OCI-LY7 (cell line): Measurements from ENCODE around the gene CARD16. TPM values are rescaled to one million over a fixed set of nuclear protein-coding genes. Genes with fewer than 3 reads are reported as not detected.
"Not testable (repeated sequence)": the region's sequence is repeated elsewhere in the genome, so short reads cannot be mapped to it uniquely, and the experiment has no call there.

Experiments
- BruUV-seq: library from RNA; stranded (reverse); fragments of 400-500 nt; replicated peaks from 2 replicates; lab custom pipeline; 2021; lab: Mats Ljungman, UMichigan
- CTCF ChIA-PET: fragments of 300-600 bp; sonication (Branson Sonifier 250); formaldehyde crosslinking; loops from one replicate; lab custom pipeline; 2022; ENCODE audit warnings: antibody characterized with exemption; ENCODE audit not compliant: unreplicated experiment; lab: Charles Lee
- POLR2A ChIA-PET: fragments of 300-600 bp; sonication (Branson Sonifier 250); formaldehyde crosslinking; loops from one replicate; lab custom pipeline; 2022; ENCODE audit warnings: antibody characterized with exemption; lab: Charles Lee
- DNase-seq: peaks from one replicate; pipeline ENCODE4 v3.0.0-alpha.2; 2015; ENCODE audit warnings: low spot score
- H2AFZ ChIP-seq: fragments of 200-600 bp; sonication (generic), shearing (Covaris generic); 2 replicates; pipeline ENCODE4 v1.6.1; 2014; ENCODE audit warnings: mild to moderate bottlenecking, antibody characterized with exemption, low read length, moderate library complexity
- H3K27ac ChIP-seq: fragments of 200-600 bp; sonication (generic); 2 replicates; pipeline ENCODE4 v1.5.1; 2014; ENCODE audit warnings: mixed run types, low read depth, mild to moderate bottlenecking, moderate library complexity, low read length, inconsistent platforms; ENCODE audit not compliant: poor library complexity, severe bottlenecking
- H3K36me3 ChIP-seq: fragments of 200-600 bp; sonication (generic); 2 replicates; pipeline ENCODE4 v1.6.1; 2014; ENCODE audit warnings: mild to moderate bottlenecking, antibody characterized with exemption, low read length, moderate library complexity, mixed read lengths; ENCODE audit not compliant: insufficient read depth
- H3K4me1 ChIP-seq: fragments of 200-600 bp; sonication (generic); 2 replicates; pipeline ENCODE4 v1.5.1; 2014; ENCODE audit warnings: mild to moderate bottlenecking, low read length; ENCODE audit not compliant: insufficient read depth, poor library complexity, severe bottlenecking
- H3K4me2 ChIP-seq: fragments of 200-600 bp; sonication (generic); 2 replicates; pipeline ENCODE4 v1.6.1; 2014; ENCODE audit warnings: mild to moderate bottlenecking, low read length
- H3K4me3 ChIP-seq: fragments of 200-600 bp; sonication (generic); 2 replicates; pipeline ENCODE4 v1.5.1; 2014; ENCODE audit warnings: mild to moderate bottlenecking, low read depth, low read length; ENCODE audit not compliant: poor library complexity, severe bottlenecking
- H3K79me2 ChIP-seq: fragments of 200-600 bp; sonication (generic); 2 replicates; pipeline ENCODE4 v1.6.1; 2016; ENCODE audit warnings: low read depth, mild to moderate bottlenecking, low read length, moderate library complexity, mixed read lengths; ENCODE audit not compliant: insufficient read depth
- H3K9me2 ChIP-seq: fragments of 200-600 bp; sonication (generic); 2 replicates; pipeline ENCODE4 v1.6.1; 2016; ENCODE audit warnings: mild to moderate bottlenecking, low read length, mixed read lengths; ENCODE audit not compliant: insufficient read depth
- H3K9me3 ChIP-seq: fragments of 200-600 bp; sonication (generic); 2 replicates; pipeline ENCODE4 v1.6.1; 2014; ENCODE audit warnings: mild to moderate bottlenecking, mixed run types, low read length, mixed read lengths
- H4K20me1 ChIP-seq: fragments of 200-600 bp; sonication (generic); 2 replicates; pipeline ENCODE4 v1.6.1; 2014; ENCODE audit warnings: mild to moderate bottlenecking, antibody characterized with exemption, low read length, moderate library complexity, mixed read lengths; ENCODE audit not compliant: insufficient read depth
- EZH2phosphoT487 ChIP-seq: fragments of 200-600 bp; sonication (generic); IDR thresholded peaks from 2 replicates; pipeline ENCODE4 v1.6.1; 2018; ENCODE audit warnings: low read depth, borderline replicate concordance, mild to moderate bottlenecking, mixed run types, antibody characterized with exemption, low read length, moderate library complexity, mixed read lengths
- intact Hi-C: fragments of 100-400 bp; cut with micrococcal nuclease; formaldehyde crosslinking; loops from one replicate; pipeline ENCODE4 v1.10.0; 2022; ENCODE audit not compliant: unreplicated experiment
- total RNA-seq, 2 experiments: library from RNA; depleted of rRNA in 1 of 2; stranded (reverse); fragments of >200 nt in 1 of 2; shearing (Covaris generic) in 1 of 2; gene quantifications; 2 replicates each; pipeline ENCODE4 v1.2.3, GENCODE V29; 2014 to 2022
- TF ChIP-seq, protein P1 (sequence below): fragments of 200-600 bp; sonication (generic); conservative IDR thresholded peaks from 2 replicates; pipeline ENCODE4 v1.5.1; 2014; ENCODE audit warnings: mild to moderate bottlenecking, antibody characterized with exemption, low read length, moderate library complexity, mixed read lengths

Gene CARD16
- total RNA-seq, 2 experiments from 2014 or later = 0.42 to 0.44 TPM

- CTCF ChIA-PET = no interaction called here
- POLR2A ChIA-PET = no interaction called here
- no TSS peak for BruUV-seq
Observed at GRCh38 chr11:105074166-105074530, 29.0 kb upstream of the CARD16 start.

GRCh38 chr11:105073456-105074165 lies 28.5 kb upstream of the CARD16 start:
- Histone ChIP-seq H3K36me3 (no peaks in the 10 kb centered on the region), H3K9me3 (no peaks in the 10 kb centered on the region), H3K27ac (no peak overlapping the region), H3K4me3 (no peak overlapping the region), H4K20me1 (no peaks in the 10 kb centered on the region), H2AFZ (no peak overlapping the region), H3K9me2 (no peaks in the 10 kb centered on the region), H3K4me2 (no peak overlapping the region), H3K79me2 (no peaks in the 10 kb centered on the region), H3K4me1 (no peaks in the 10 kb centered on the region)
- ChIA-PET CTCF (no interaction called here), POLR2A (no interaction called here)
- no peak for TF ChIP-seq EZH2phosphoT487
- TF ChIP-seq, protein P1, sequence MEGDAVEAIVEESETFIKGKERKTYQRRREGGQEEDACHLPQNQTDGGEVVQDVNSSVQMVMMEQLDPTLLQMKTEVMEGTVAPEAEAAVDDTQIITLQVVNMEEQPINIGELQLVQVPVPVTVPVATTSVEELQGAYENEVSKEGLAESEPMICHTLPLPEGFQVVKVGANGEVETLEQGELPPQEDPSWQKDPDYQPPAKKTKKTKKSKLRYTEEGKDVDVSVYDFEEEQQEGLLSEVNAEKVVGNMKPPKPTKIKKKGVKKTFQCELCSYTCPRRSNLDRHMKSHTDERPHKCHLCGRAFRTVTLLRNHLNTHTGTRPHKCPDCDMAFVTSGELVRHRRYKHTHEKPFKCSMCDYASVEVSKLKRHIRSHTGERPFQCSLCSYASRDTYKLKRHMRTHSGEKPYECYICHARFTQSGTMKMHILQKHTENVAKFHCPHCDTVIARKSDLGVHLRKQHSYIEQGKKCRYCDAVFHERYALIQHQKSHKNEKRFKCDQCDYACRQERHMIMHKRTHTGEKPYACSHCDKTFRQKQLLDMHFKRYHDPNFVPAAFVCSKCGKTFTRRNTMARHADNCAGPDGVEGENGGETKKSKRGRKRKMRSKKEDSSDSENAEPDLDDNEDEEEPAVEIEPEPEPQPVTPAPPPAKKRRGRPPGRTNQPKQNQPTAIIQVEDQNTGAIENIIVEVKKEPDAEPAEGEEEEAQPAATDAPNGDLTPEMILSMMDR = no peak
- DNase-seq = no peak
- intact Hi-C loops = no loop called here
- no TSS peak for BruUV-seq

More at GRCh38 chr11:105074166-105074530, 29.0 kb upstream of the CARD16 start:
- intact Hi-C loops = no loop called here
- no peak for DNase-seq
- Histone ChIP-seq H3K27ac (no peak overlapping the region), H4K20me1 (no peaks in the 10 kb centered on the region), H3K9me3 (no peaks in the 10 kb centered on the region), H3K79me2 (no peaks in the 10 kb centered on the region), H3K4me1 (no peaks in the 10 kb centered on the region), H3K4me2 (no peak overlapping the region), H2AFZ (no peak overlapping the region), H3K9me2 (no peaks in the 10 kb centered on the region), H3K36me3 (no peaks in the 10 kb centered on the region), H3K4me3 (no peak overlapping the region)
- no peak for TF ChIP-seq EZH2phosphoT487
- TF ChIP-seq, protein P1 = no peak

DNA sequence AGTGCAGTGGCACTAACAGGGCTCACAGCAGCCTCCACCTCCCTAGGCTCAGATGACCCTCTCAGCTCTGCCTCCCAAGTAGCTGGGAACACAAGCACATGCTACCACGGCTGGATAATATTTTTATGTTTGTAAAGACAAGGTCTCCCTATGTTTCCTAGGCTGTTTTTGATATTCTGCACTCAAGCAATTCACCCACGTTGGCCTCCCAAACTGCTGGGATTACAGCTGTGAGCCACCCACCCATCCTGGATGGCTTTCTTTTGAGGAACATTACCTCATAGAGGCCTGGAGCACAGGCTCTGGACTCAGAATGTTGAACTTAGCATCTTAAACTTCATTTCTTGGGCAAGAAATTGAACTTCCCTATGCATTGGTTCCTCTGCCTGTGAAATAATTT lies 26.9 kb upstream of the CARD16 start:
- not testable (repeated sequence) for H4K20me1 ChIP-seq, H3K4me1 ChIP-seq

More for the DNA sequence above, 26.9 kb upstream of the CARD16 start:
- H3K9me3 ChIP-seq, DNase-seq, H3K9me2 ChIP-seq, POLR2A ChIA-PET, H3K4me3 ChIP-seq, BruUV-seq, H3K36me3 ChIP-seq, H2AFZ ChIP-seq, CTCF ChIA-PET, H3K27ac ChIP-seq, H3K4me2 ChIP-seq, intact Hi-C loops, H3K79me2 ChIP-seq: not testable (repeated sequence)
